WI38 (cell line): ENCODE data around the gene PURB.

ENCODE experiments used
- H3K4me3 ChIP-seq: 2 replicates; pipeline ENCODE4 v1.5.1; 2011; ENCODE audit warnings: low read depth, mild to moderate bottlenecking, control low read depth, low read length
- TF ChIP-seq, protein P1 (sequence below): IDR thresholded peaks from 2 replicates; pipeline ENCODE4 v1.5.1; 2012; ENCODE audit warnings: low read depth, mild to moderate bottlenecking, control low read depth, low read length

The PURB gene

DNA sequence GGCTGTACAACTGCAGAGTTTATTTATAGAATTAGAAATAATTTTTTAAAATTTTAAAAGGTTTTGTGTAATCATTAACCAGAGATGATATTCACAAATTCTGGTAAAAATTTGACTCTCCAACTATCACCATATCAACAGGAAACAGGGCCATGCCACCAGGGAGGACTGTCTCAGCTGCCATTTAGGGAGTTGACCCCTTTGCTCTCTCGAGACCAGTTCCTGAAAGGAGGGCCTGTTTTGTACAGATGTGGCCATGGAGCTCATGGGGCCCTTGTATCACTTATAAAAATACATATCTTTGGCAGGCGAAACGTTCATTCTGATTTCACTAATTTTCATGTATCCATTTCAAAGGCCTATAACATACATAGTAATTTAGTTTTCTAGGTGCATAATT is 57.8 kb downstream of the PURB start:
- H3K4me3 ChIP-seq: no peak overlapping the region
- TF ChIP-seq, protein P1, sequence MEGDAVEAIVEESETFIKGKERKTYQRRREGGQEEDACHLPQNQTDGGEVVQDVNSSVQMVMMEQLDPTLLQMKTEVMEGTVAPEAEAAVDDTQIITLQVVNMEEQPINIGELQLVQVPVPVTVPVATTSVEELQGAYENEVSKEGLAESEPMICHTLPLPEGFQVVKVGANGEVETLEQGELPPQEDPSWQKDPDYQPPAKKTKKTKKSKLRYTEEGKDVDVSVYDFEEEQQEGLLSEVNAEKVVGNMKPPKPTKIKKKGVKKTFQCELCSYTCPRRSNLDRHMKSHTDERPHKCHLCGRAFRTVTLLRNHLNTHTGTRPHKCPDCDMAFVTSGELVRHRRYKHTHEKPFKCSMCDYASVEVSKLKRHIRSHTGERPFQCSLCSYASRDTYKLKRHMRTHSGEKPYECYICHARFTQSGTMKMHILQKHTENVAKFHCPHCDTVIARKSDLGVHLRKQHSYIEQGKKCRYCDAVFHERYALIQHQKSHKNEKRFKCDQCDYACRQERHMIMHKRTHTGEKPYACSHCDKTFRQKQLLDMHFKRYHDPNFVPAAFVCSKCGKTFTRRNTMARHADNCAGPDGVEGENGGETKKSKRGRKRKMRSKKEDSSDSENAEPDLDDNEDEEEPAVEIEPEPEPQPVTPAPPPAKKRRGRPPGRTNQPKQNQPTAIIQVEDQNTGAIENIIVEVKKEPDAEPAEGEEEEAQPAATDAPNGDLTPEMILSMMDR: no peak
